ENCODE data around the gene SPRY1.
A peak's percentile ranks its signal among the peaks of the same experiment; 100 is the strongest.

The SPRY1 gene

GRCh38 chr4:123396307-123397143 is at the start of gene SPRY1:
Gene SPRY1, plus strand, starts transcription at chr4:123396795. Its CDS starts 4,797 bp downstream, at chr4:123401592.
- peak; percentile 79 for DNase-seq (ENCODE audit: low spot score)

- DNase-seq (ENCODE audit: low spot score) = no peak
These were observed 49.6 kb upstream of the SPRY1 start for GRCh38 chr4:123346951-123347350.

GRCh38 chr4:123348946-123349345 is 47.6 kb upstream of the SPRY1 start:
- DNase-seq (ENCODE audit: low spot score) = no peak

GRCh38 chr4:123349421-123350190 is 47.0 kb upstream of the SPRY1 start:
- no peak for DNase-seq (ENCODE audit: low spot score)

GRCh38 chr4:123350191-123350544 is 46.4 kb upstream of the SPRY1 start:
- no peak for DNase-seq (ENCODE audit: low spot score)

- no peak for DNase-seq (ENCODE audit: low spot score)
These were observed 45.9 kb upstream of the SPRY1 start for GRCh38 chr4:123350726-123351125.

GRCh38 chr4:123351713-123352112 is 44.9 kb upstream of the SPRY1 start:
- no peak for DNase-seq (ENCODE audit: low spot score)

- no peak for DNase-seq (ENCODE audit: low spot score)
These were observed 44.2 kb upstream of the SPRY1 start for GRCh38 chr4:123352240-123352945.

- no peak for DNase-seq (ENCODE audit: low spot score)
These were observed 43.6 kb upstream of the SPRY1 start for GRCh38 chr4:123352966-123353365.

- no peak for DNase-seq (ENCODE audit: low spot score)
These were observed 42.9 kb upstream of the SPRY1 start for GRCh38 chr4:123353656-123354055.

- no peak for DNase-seq (ENCODE audit: low spot score)
These were observed 41.9 kb upstream of the SPRY1 start for GRCh38 chr4:123354701-123355100.

GRCh38 chr4:123356921-123357320 is 39.7 kb upstream of the SPRY1 start:
- no peak for DNase-seq (ENCODE audit: low spot score)

- DNase-seq (ENCODE audit: low spot score) = no peak
These were observed 36.9 kb upstream of the SPRY1 start for GRCh38 chr4:123359449-123360315.

- DNase-seq (ENCODE audit: low spot score) = no peak
These were observed 35.3 kb upstream of the SPRY1 start for GRCh38 chr4:123361195-123361861.

- DNase-seq (ENCODE audit: low spot score) = no peak
These were observed 34.5 kb upstream of the SPRY1 start for GRCh38 chr4:123362103-123362502.

GRCh38 chr4:123363729-123364128 is 32.9 kb upstream of the SPRY1 start:
- DNase-seq (ENCODE audit: low spot score) = no peak

GRCh38 chr4:123364906-123365305 is 31.7 kb upstream of the SPRY1 start:
- DNase-seq (ENCODE audit: low spot score) = no peak

GRCh38 chr4:123365412-123365811 is 31.2 kb upstream of the SPRY1 start:
- DNase-seq (ENCODE audit: low spot score) = no peak

GRCh38 chr4:123366144-123366748 is 30.3 kb upstream of the SPRY1 start:
- DNase-seq (ENCODE audit: low spot score) = no peak

- DNase-seq (ENCODE audit: low spot score) = no peak
These were observed 17.8 kb upstream of the SPRY1 start for GRCh38 chr4:123378794-123379193.

- no peak for DNase-seq (ENCODE audit: low spot score)
These were observed 17.2 kb upstream of the SPRY1 start for GRCh38 chr4:123379392-123379791.
